HG03460 (cell line): ENCODE data around the gene SETD3.

Experiments
- ATAC-seq: cut with Tn5 transposase; IDR thresholded peaks from one replicate; pipeline ENCODE4 v1.9.1; 2021; ENCODE audit not compliant: unreplicated experiment

SETD3 gene

DNA sequence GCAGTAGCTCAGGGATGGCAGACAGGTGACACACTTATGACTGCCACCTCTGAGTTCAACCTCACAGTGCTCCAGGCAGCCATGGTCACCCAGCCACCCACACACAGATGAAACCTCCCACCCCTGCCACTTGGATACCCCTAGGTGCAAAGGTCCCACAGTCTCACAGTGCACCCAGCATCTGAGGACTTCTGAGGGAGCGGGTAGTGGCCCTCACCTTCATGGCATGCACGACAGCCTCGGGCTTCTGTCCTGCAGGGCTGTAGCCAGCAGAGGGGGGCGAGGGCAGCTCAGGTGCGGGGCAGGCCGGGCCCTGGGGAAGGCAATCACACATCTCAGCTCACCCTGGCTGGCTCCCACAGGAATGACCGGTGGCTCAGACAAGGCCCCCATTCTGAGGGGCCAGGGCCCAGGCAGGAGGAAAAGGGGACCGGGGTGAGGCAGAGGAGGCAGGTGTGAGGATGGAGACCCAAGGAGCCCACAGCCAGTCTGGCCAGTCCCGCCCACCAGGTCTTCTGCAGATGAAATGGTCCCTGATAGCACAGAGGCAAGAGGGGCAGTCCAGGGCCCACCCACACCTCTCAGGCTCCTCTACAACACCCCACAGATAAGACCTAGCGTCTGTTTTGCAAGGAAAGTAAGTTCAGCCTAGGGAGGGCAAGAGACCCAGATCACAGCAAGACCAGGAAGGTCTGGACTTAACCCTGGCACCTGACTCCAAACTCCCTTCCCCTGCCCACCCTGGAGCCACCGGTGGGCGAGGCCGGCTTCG lies 36.4 kb upstream of the SETD3 start:
- ATAC-seq: no peak

DNA sequence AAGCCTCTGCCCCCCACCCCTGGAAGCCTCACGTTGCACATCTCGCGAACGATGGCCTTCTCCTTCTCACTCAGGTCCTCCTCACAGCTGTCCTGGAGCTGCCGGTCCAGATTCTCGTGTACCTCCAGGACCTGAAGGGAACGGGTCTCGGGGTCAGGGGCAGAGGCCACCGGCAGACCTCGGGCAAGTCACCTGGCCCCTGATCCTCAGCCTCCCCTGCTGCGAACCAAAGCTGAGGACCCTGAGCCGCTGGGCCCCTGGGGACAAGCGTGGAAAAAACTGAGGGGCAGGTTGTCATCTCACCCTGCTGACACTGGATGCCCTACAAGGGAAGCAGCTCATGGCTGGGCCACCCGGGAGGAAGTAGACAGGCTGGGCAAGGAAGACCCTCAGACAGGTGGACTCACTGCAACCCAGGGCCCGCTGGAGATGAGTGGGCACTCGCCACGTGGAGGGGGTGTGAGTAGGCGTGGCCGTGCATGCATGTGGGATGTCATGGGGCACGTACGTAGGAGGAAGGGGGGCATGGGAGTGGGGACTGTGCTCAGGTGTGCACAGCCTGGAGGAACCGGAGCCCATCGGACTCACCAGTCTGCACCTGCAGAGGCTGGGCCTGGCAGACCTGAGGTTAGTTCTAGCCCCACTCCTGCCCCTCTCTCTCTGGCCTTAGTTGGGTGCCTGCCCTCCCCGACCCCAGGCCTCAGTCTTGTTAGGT lies 35.7 kb upstream of the SETD3 start:
- no peak for ATAC-seq

DNA sequence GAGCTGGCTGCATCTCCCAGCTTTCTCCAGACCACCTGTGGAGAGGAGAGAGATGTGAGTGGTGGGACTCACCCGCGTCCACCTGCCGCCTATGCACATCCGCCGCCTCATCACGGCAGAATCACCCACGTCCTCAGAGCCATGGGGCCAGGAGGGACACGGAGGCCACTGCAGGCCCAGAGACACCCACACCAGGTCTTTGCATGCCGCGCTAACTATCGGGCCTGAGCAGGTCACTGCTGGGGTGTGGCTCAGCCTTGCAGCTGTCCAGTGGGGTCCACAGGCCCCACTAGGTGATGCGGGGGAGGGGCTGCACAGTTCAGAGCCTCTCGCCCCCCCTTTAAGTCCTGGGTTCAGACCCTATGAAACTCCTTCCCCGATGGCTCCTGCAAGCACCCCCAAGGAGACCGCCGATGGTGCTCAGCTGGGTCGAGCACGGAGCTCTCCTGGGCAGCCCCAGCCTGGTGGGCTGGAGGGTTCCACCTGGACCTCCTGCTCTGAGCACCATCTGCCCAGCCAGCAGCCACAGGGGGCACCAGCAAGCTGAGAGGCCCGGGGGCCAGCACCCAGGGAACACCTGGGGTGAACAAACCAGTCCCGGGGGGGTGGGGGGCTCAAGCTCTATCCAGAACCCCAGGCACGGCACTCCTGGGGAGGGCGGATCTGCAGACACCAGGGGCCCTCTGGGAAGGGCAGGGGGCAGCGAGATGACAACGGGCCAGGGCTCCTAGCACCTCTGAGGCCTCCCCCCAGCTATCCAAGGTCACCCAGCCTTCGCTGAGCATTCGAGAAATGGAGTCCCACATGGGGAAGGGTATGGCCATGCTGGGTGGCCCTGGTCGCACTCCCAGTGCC lies 34.9 kb upstream of the SETD3 start:
- no peak for ATAC-seq

DNA sequence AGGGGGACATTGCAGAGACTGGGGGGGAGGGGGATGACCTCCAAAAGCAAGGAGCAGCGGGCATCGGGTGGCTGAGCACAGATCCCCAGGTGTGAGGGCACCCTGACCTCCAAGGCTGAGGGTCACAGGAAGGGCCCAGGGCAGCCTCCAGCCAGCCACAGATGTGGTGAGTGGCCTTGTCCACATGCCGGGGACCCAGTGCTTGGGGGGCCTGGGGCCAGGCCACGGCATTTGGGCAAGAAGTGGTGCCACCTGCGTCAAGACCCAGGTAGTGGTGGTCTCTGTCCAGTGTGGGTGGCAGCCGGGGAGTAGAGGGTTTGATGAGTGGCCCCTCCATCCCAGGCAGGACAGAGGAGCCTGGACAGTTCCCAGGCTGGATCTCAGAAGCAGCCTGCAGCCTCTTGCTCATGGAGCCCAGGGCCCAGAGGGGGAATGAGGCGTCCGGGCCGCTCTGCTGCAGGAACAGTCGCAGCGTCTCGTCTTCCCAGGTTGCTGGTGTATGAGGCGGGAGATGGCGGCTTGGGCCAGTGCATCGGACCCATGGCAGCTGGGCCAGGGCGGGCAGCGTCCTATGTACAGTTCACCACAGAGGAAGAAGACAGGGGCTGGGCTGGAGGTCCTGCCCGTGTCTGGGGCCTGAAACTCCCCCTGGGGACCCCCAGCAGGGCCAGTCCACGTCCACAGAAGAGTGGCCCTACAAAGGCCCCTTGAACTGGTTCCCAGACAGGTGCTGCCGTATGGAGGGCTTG lies 34.1 kb upstream of the SETD3 start:
- no peak for ATAC-seq

DNA sequence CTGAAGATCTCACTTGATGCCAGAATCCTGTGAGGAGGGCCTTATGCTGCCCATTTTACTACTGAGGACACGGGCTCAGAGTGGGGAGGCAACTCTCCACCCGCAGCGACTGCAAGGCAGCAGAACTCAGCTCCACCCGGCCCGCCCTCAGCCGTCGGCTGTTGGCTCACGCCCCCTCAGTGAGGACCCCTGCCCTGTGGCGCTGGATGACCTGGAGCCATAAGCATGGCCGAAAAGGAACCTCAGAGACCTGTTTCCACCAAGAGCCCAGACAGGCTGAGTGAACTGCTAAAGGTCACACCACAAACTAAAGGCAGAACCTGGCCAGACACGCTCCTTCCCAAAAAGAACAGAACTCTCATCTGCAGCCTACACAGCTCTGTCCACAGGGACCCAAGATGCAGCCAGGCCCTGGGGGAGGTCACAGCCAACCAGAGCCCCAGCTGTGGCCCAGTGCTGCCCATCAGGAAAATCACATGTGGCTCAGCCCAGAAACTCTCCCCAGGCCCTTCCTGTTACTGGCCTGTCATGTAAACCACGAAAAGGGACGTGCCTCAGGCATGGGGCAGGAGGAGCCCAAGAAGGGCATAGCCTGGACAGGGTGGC lies 33.4 kb upstream of the SETD3 start:
- no peak for ATAC-seq

DNA sequence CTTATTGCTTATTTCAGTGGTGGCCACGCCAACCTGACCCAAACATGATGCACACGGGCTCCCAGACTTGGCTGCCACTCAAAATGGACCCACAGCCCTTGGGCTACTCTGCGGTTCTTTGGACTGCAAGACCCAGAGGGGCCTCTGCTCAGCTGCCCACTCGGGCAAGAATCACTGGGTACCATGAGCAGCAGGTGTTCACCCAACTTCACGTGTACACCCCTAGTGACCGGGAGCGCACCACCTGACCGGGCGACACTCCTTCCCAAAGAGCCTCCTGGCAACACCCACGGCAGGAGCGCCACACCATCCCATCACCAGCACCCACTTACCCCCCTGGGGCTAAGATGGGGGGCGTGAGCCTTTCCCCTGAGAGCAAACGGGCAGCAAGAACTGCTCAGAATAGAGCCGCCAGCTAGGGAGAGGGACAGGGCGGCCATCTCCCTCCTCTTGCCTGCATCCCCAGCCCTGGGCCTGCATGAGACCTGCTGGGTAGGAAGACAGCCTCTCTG lies 32.6 kb upstream of the SETD3 start:
- no peak for ATAC-seq

DNA sequence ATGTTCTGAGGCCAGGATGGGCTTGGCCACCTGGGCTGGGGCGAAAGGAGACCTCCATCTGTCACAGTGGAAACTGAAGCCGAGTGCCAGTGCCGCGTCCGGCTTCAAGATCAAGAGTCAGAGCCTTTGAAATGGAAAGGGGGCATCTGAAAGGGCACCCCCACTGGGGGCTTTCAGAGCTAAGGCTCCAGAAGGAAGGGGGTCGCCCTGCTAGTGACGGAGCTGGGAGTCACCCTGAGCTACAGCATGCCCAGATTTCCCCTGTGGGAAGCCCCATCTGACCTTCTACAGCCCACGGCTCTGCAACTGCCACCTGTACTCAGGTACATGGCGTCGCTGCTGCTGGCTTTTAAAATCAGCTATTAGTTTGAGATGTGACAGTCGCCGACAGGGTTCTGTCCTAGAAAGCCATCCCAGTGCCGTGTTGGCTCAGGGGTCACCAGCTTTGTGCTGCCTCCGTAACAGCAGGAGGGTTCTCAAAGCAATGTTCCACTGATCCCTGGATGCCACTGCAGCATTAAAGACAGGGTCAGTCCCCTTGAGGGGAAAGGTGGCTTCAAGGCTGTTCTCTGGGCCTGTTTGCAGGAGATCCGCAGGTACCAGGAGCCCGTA lies 32.0 kb upstream of the SETD3 start:
- no peak for ATAC-seq

DNA sequence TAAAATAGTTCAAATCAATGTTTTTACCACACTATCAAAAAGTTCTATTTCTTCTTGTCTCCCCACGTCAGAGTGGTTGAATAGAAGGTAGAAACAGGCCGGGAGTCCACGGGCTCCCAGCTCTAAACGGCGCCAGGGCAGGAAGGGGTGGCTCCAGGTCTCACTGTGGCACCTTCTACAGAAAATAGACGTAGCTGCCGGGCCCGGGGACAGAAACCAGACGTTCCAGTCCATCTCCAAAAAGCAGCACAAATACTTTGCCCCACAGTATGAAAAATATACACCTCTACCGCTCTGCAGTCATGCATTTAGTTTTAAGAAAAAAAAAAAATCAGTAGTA lies 31.4 kb upstream of the SETD3 start:
- no peak for ATAC-seq

DNA sequence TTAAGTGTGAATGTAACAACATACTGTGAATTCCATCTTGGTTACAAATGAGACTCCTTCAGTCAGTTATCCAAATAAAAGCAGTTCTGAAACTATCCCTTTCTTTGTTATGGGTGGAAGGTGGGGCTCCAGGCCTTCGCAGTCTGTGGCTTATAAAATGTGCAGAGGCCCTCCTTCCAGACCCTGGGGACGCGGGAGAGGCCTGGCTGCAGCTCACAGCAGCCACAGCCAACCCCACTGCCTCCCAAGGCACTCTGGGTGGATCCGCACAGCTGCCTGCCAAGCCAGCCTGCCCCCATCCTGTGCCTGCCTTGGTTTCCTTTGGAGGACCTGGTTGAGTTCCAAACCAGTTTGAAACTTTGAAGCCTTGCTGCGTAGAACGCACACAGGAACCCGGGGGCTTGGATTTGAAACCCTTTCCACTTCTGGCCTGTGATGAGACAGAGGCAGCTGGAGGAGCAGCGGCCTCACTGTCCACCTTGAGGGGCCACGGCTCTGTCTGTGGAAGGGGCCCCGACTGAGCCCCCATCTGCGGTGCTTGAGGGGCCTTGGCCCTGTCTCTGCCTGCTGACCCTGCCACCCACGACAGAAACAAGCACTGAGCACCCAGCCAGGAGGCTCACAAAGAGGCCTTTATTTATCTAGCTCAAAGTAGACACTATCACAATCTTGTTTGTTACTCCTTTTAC lies 30.9 kb upstream of the SETD3 start:
- ATAC-seq: no peak

DNA sequence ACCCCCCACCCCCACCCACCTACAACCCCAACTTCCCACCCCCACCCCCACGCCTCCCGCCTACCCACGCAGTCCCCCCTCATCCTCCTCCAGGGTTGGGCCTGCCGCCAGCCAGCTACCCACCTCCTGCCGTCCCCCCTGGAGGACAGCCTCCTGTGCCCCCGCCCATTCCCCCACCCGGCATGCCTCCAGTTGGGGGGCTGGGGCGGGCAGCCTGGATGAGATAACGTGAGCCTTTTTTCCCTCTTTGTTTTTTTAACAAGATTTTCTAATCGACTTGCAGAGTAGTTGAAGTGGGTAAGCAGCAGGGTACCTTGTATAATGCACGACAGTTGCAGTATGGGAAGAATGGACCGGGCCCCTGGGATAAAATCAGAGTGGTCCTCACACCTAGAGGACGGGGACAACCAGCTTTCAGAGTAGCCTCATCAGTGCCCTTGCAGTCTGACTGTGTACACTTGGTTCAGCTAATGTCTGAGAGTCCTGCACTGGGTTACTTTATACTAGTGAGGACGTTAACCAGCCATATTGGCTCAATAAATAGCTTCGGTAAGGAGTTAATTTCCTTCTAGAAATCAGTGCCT lies 30.0 kb upstream of the SETD3 start:
- ATAC-seq: no peak

DNA sequence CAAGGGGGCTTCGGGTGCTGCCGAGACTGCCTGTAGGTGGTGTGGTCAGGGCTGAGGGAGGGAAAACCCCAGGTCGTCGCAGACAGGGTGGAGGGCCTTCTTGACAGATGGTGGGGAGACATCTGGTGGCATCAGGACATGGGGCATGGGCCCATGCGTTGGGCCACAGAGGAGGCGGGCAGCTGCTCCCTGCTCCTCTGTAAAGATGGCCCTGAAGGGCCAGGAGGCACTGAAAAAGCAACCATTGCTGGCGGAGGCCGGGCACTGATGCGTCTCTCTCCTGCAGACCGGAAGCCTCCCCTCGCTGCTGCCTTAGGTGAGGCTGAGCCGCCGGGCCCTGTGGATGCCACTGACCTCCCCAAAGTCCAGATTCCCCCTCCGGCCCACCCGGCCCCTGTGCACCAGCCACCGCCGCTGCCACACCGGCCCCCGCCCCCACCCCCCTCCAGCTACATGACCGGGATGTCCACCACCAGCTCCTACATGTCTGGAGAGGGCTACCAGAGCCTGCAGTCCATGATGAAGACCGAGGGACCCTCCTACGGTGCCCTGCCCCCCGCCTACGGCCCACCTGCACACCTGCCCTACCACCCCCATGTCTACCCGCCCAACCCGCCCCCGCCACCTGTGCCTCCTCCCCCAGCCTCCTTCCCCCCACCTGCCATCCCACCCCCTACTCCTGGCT lies 29.4 kb upstream of the SETD3 start:
- ATAC-seq: no peak

DNA sequence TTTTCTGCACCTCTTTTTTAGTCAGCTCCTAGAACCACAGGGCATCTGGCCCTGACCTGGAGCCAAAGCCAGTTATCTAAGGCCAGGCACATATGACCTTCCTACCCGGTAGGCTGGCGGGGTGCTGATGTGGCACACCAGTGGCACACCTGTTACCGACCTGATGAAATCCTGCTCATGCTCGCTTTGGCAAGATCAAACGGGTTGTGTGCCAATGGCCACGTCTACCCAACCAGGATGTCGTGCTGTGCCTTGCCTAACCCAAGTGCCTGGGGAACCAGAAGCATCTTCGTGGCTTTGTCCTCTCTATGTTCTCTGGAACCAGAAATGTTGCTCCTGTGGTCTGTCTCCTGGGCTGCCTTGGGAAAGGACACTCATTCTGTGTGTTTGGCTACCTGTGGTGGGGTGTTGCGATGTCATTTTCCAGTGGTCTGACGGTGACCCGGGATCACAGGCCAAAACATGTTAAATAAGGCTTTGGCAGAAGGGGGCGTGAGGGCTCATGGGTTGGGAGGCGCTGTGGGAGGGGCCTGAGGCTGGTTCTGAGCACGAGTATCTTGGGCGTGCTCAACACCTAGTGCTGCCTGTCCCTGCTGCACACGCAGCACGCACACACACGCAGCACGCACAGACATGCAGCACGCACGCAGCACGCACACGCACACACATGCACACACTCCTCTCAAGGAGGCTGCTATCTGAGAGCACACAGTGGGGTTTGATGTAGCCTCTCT lies 28.4 kb upstream of the SETD3 start:
- ATAC-seq: no peak

DNA sequence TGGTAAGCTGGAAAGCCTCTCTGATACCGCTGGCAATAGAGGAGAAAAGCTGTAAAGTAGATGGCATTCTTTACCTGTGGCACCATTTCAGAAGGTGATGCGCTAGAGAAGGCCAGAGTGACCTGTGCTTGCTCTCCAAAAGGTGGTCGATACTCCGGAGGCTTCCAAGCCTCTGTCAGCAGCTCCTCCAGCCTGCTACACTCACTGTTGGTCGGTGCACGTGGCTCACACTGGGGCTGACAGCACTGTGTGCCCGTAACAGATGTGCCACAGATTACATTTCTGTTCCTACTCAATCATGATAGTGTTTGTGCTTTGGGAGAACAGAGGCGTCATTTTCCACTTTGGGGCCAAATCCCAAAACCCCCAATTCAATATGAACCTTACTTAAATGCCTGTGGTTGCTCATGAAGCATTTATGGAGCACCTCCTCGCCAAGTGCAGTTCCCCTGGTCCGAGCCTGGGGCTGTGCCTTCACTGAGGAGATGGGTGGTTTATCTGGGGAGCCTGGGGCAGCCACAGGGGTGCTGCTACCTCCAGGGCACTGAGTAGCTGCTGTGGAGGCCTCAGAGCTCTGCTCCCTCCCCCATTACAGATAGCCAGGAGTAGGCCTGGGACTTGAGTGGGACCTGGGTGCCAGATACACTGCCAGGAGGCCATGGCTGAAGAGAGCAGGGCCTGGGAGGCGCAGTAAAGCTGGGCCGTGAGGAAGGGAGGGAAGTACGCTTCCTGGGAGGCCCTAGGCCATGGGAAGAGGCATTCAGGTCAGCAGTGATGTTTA lies 27.4 kb upstream of the SETD3 start:
- ATAC-seq: no peak

DNA sequence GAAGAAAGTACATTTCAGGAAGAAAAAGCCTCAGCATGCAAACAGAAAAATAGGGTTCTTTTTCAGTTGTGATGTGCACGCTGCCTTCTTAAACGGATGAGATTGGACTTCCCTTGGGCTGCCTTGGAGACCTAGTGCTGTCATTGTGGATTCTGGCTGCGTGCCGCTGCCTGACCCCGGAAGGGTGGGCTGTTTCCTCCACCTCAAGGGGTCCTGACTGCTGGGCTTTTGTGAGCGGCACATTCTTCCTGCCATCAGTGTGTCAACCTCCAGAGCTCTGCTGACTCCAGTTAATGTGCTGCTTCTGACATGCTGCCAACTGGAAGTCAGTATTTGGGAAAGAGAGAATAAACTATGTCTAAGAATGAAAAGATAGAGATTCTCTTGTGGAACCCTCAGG lies 25.6 kb upstream of the SETD3 start:
- no peak for ATAC-seq

DNA sequence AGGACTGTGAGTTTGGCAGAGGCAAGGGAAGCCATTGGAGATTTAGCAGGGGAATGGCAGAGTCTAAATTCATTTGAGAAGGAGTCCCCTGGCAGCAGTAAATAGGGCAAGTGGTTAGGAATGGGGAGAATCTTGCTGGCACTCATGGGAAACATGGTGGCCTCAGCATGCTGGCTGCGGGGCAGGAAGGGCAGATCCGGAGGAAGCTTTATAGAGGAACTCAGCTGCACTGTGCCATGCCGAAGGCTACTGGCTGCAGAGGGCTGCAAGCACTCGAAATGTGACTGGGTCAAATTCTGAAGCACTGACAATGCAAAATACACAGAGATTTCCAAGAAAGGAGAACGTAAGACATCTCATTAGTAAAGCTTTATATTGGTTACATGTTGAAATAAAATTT lies 24.4 kb upstream of the SETD3 start:
- ATAC-seq: no peak

DNA sequence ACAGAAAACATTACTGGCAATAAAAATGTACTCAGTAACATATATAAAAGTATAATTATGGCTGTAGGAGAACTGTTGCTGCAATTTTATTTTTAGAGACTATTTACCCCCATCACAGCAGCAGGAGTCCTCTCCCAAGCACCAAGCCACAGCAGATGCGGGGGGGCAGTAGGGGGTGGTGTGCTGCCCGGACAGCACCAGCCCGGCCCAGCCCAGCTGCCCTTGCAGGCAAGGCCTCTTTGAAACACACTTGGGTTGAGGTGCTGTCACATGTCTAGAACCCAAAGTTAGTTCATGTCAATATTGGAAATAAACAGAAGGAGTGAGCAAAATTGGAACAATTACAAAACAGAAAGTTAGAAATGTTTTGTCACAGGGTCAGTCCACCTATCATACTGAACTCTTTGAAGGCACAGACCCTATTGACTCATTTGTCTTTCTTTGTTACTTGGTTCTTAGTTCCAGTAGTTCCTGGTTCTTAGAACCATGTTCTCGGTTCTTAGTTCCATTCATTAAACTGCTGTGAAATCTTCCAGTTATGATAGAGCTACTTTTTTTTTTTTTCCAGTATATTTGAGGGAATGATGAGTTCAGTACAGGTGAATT lies 23.3 kb upstream of the SETD3 start:
- ATAC-seq: no peak

DNA sequence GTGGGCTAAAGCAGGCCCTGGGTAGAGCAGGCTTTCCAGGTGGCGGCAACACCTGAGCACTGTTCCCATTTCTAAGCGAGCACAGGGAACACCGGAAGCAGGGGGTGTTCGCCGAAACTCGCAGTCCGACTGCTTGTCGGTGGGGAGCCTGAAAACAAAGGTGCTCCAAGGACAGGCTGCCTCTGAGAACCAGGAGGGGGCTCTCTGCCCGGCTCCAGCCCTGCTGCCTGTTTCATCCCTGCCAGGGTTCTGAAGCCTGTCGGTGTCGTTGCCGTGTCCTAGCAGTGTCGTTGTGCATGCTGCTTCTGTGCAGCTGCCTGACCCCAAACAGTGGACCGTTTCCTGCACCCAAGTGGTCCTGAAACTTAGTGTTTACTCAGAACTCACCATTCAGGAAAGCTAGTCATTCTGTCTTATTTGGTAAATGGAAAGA lies 22.3 kb upstream of the SETD3 start:
- no peak for ATAC-seq
